Heart left ventricle (tissue), 13 donors: ENCODE data around the gene USP25.

Experiments
- CTCF ChIP-seq, 12 donors: fragments of 200-600 bp; sonication (generic) in 4 of 12; IDR thresholded peaks; one replicate each; pipeline versions ENCODE4 v1.5.0 to v1.8.0; 2018 to 2022; ENCODE audit warnings: antibody characterized with exemption in 12 of 12, mild to moderate bottlenecking in 5 of 12
- POLR2A ChIP-seq, 2 donors: fragments of 450-650 bp; IDR thresholded peaks; one replicate each; pipeline ENCODE4 v1.6.1; 2017; ENCODE audit warnings: antibody characterized with exemption in 2 of 2, mild to moderate bottlenecking in 2 of 2, moderate library complexity in 2 of 2
- donor health status: ischemic (EF 13 %, LVEDD 7.1; RV severe dilation, severe dysfunction).
- donor health status: DM: no; HTN: yes; CAD: no.
- donor health status: DM: no; HTN: no; CAD: no.
- donor health status: ischemic (EF 25% LVEDD 6.9; RV normal size, moderate dysfunction).
- donor health status: ischemic (EF 25% LVEDD 5.7; RV mildly dilated, moderate dysfunction).
- donor health status: ischemic (EF 35%, LVEDD 5.7; RV mildly dilated, moderate dysfunction).
- donor health status: nonischemic (EF 11% LVEDD 7.7; RV severe dilation, severe dysfunction).
- donor health status: DM: yes; HTN: yes; CAD: no.
- donor health status: PGD.
- donor health status: ischemic (EF 29% LVEDD 5.4; RV normal size, mild dysfunction).
- donor health status: nonischemic (EF 23%, LVEDD 6.1; RV moderate dilation, normal function).

- TF ChIP-seq POLR2A (IDR thresholded peaks at IDR 0.05) (no peak), CTCF (IDR thresholded peaks at IDR 0.05) (no peak)
Observed at GRCh38 chr21:15771311-15771710, 41.5 kb downstream of the USP25 start.
